ENCODE results near the gene ZNF398. TPM values are rescaled to one million over a fixed set of nuclear protein-coding genes. Genes with fewer than 3 reads are reported as not detected.

The ZNF398 gene
- total and polyA plus RNA-seq, 8 donors = 2.4 to 8.0 (median 5.4) TPM

GRCh38 chr7:149147752-149148653 is 750 bp downstream of the ZNF398 start:
- peak; percentile 37 to 85 (median 54) for DNase-seq

DNA sequence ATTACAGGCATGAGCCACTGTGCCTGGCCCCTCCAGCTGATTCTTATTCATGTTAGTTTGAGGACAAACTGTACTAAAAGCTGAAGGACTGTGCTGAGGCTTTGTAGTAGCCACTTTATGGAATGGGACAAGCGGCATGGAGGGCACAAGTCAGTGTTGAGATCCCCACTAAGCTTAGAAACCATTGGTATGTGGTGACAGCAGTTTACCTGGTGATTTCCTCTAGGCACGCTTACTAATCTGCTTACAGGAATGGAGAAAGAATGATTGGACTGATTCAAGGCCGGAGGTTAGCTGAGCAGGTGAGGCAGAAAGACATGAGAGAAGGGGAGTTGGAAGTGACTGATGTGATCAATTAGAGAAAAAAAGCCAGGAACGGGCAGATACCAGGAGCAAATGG is 3.7 kb downstream of the ZNF398 start:
- H3K27me3 ChIP-seq = no peaks in the 10 kb centered on the region
- FAIRE-seq (no peak), ATAC-seq (no peak), DNase-seq (no peak)
- H3K9me3 ChIP-seq = no peaks in the 10 kb centered on the region
- peaks cover 0 to 2% (median 0%) of the 10 kb centered on the region in 3 donors for H3K36me3 ChIP-seq
- H3K27ac ChIP-seq = no peak overlapping the region
- WGBS, 2 donors = 24 to 50% methylated on average over 4 of the region's 4 CpGs
- intact Hi-C loops (cut with DNase I) = no loop called here
- H3K4me3 ChIP-seq = no peak overlapping the region
- peaks cover 0 to 19% (median 0%) of the 10 kb centered on the region in 3 donors for H3K4me1 ChIP-seq
- TF ChIP-seq, protein P1, sequence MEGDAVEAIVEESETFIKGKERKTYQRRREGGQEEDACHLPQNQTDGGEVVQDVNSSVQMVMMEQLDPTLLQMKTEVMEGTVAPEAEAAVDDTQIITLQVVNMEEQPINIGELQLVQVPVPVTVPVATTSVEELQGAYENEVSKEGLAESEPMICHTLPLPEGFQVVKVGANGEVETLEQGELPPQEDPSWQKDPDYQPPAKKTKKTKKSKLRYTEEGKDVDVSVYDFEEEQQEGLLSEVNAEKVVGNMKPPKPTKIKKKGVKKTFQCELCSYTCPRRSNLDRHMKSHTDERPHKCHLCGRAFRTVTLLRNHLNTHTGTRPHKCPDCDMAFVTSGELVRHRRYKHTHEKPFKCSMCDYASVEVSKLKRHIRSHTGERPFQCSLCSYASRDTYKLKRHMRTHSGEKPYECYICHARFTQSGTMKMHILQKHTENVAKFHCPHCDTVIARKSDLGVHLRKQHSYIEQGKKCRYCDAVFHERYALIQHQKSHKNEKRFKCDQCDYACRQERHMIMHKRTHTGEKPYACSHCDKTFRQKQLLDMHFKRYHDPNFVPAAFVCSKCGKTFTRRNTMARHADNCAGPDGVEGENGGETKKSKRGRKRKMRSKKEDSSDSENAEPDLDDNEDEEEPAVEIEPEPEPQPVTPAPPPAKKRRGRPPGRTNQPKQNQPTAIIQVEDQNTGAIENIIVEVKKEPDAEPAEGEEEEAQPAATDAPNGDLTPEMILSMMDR (IDR thresholded peaks at IDR 0.05) = no peak

More at GRCh38 chr7:149147752-149148653, 750 bp downstream of the ZNF398 start:
- ATAC-seq (peak; percentile 42 to 64 (median 57)), FAIRE-seq (no peak)
- peaks cover 0 to 32% (median 0%) of the 10 kb centered on the region in 3 donors for H3K4me1 ChIP-seq
- intact Hi-C loops (cut with DNase I) = no loop called here
- H3K27ac ChIP-seq = peak overlapping the region; percentile 75 to 90 (median 86)
- H3K4me3 ChIP-seq = peak overlapping the region; percentile 84 to 94 (median 88)
- WGBS, 2 donors = 0% methylated on average over 68 to 86 of the region's 86 CpGs
- H3K9me3 ChIP-seq = no peaks in the 10 kb centered on the region
- no peaks in the 10 kb centered on the region for H3K27me3 ChIP-seq
- H3K36me3 ChIP-seq = no peaks in the 10 kb centered on the region
- TF ChIP-seq, protein P1 (IDR thresholded peaks at IDR 0.05) = no peak

DNA sequence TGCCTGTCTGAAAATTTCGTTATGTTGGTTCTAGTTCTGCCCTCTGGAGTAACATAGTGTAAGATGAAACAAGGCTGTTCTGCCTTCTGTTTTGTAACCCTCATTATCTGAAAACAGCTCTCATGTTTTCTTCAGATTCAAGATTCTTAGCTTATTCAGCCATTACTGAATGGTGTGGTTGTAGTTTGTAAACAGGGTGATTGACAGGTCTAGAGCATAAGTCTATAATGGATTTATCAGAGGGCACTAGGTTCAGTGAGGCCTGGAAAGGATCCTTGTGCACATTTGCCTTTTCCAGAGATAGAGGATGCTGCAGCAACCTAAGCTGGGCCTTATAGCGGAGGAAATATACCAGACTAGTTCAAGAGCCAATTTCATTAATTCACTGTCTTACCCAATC is 6.1 kb downstream of the ZNF398 start:
- WGBS, 2 donors = 85 to 92% methylated on average over 2 of the region's 2 CpGs

GRCh38 chr7:149154056-149154455 is 6.8 kb downstream of the ZNF398 start:
- Histone ChIP-seq H3K9me3 (no peaks in the 10 kb centered on the region), H3K4me1 (peaks cover 0 to 9% (median 0%) of the 10 kb centered on the region in 3 donors), H3K27ac (no peak overlapping the region), H3K4me3 (no peak overlapping the region), H3K36me3 (peaks cover 0 to 9% (median 0%) of the 10 kb centered on the region in 3 donors), H3K27me3 (no peaks in the 10 kb centered on the region)
- WGBS, 2 donors = 86 to 88% methylated on average over 11 of the region's 11 CpGs
- FAIRE-seq = no peak
- ATAC-seq = no peak
- intact Hi-C loops (cut with DNase I) = no loop called here
- DNase-seq = no peak
- TF ChIP-seq, protein P1 (IDR thresholded peaks at IDR 0.05) = no peak

More for the DNA sequence above, 6.1 kb downstream of the ZNF398 start:
- TF ChIP-seq, protein P1 (IDR thresholded peaks at IDR 0.05) = no peak
- intact Hi-C loops (cut with DNase I) = no loop called here
- Histone ChIP-seq H3K36me3 (peaks cover 0 to 9% (median 0%) of the 10 kb centered on the region in 3 donors), H3K27me3 (no peaks in the 10 kb centered on the region), H3K4me3 (no peak overlapping the region), H3K9me3 (no peaks in the 10 kb centered on the region), H3K27ac (no peak overlapping the region), H3K4me1 (peaks cover 0 to 16% (median 0%) of the 10 kb centered on the region in 3 donors)
- no peak for FAIRE-seq
- DNase-seq = no peak
- ATAC-seq = no peak

DNA sequence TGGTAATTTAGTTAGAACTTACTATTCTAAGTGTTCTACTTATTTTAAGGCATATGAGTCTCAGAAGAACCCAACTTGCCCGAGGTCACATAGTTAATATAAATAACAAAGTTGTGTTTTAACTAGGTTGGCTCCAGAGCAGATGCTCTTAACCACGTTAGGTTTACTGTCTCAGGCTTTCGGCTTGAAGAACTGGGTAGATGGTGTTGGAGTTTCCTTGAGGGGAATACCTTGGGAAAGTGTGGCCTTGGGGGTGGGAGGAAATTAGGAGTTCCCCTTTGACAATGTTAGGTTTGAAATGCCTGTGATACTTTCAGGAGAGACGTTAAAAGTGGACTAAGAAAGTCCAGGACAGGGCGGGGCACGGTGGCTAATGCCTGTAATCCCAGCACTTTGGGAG is 9.6 kb downstream of the ZNF398 start:
- TF ChIP-seq, protein P1 (IDR thresholded peaks at IDR 0.05) = no peak
- Histone ChIP-seq H3K27ac (no peak overlapping the region), H3K4me3 (no peak overlapping the region), H3K36me3 (peaks cover 0 to 9% (median 0%) of the 10 kb centered on the region in 3 donors), H3K9me3 (no peaks in the 10 kb centered on the region), H3K27me3 (no peaks in the 10 kb centered on the region), H3K4me1 (no peaks in the 10 kb centered on the region)
- no peak for DNase-seq
- 96% methylated on average over 6 of the region's 6 CpGs for WGBS, 2 donors
- intact Hi-C loops (cut with DNase I) = no loop called here
- ATAC-seq = no peak
- FAIRE-seq = no peak
